Right renal cortex interstitium (tissue), 3 donors: ENCODE data around the gene CTDSPL. TPM values are rescaled to one million over a fixed set of nuclear protein-coding genes. Genes with fewer than 3 reads are reported as not detected.

Source experiments
- DNase-seq, 3 donors: peaks; one replicate each; pipeline ENCODE4 v3.0.0-alpha.2; 2013; ENCODE audit warnings: low read depth in 3 of 3, low spot score in 2 of 3
- polyA plus RNA-seq, 3 donors: library from polyadenylated mRNA; unstranded; fragments of 120-200 nt; gene quantifications; one replicate each; pipeline ENCODE4 v1.2.1, GENCODE V29; 2013; ENCODE audit not compliant: insufficient read length in 3 of 3

The CTDSPL gene
- polyA plus RNA-seq, 3 donors, result 97.9 to 113 (median 107) TPM

GRCh38 chr3:37887824-37888223, 26.1 kb downstream of the CTDSPL start:
- no peak for DNase-seq

GRCh38 chr3:37888421-37888820, 26.7 kb downstream of the CTDSPL start:
- DNase-seq, result no peak

GRCh38 chr3:37890522-37890921, 28.8 kb downstream of the CTDSPL start:
- DNase-seq, result no peak

- DNase-seq, result no peak
These were observed 29.5 kb downstream of the CTDSPL start for GRCh38 chr3:37891227-37891626.

GRCh38 chr3:37892927-37893600, 31.4 kb downstream of the CTDSPL start:
- no peak for DNase-seq

- DNase-seq, result no peak
These were observed 35.1 kb downstream of the CTDSPL start for GRCh38 chr3:37896827-37897226.

GRCh38 chr3:37897763-37898162, 36.1 kb downstream of the CTDSPL start:
- no peak for DNase-seq

GRCh38 chr3:37898424-37898823, 36.7 kb downstream of the CTDSPL start:
- no peak for DNase-seq

GRCh38 chr3:37899101-37899707, 37.5 kb downstream of the CTDSPL start:
- DNase-seq, result no peak

GRCh38 chr3:37899711-37900306, 38.1 kb downstream of the CTDSPL start:
- no peak for DNase-seq

- DNase-seq, result no peak
These were observed 40.0 kb downstream of the CTDSPL start for GRCh38 chr3:37901721-37902120.

- DNase-seq, result no peak
These were observed 41.0 kb downstream of the CTDSPL start for GRCh38 chr3:37902674-37903073.

GRCh38 chr3:37903320-37903719, 41.6 kb downstream of the CTDSPL start:
- DNase-seq, result no peak

GRCh38 chr3:37903734-37904133, 42.1 kb downstream of the CTDSPL start:
- no peak for DNase-seq

- DNase-seq, result no peak
These were observed 42.9 kb downstream of the CTDSPL start for GRCh38 chr3:37904601-37905000.

- DNase-seq, result no peak
These were observed 43.7 kb downstream of the CTDSPL start for GRCh38 chr3:37905346-37905745.

- DNase-seq, result no peak
These were observed 44.5 kb downstream of the CTDSPL start for GRCh38 chr3:37905987-37906674.

- no peak for DNase-seq
These were observed 45.1 kb downstream of the CTDSPL start for GRCh38 chr3:37906734-37907282.

GRCh38 chr3:37907371-37907770, 45.7 kb downstream of the CTDSPL start:
- DNase-seq, result no peak

GRCh38 chr3:37907906-37908305, 46.2 kb downstream of the CTDSPL start:
- DNase-seq, result no peak
